Small intestine (tissue), 7 donors: ENCODE data around the gene H2AZ2. TPM values are rescaled to one million over a fixed set of nuclear protein-coding genes. Genes with fewer than 3 reads are reported as not detected.
"Not testable (repeated sequence)": the region's sequence is repeated elsewhere in the genome, so short reads cannot be mapped to it uniquely, and the experiment has no call there.

Source experiments
- DNase-seq, 2 donors: peaks; one replicate each; pipeline versions ENCODE4 v3.0.0 to v3.0.0-alpha.2; 2013
- FAIRE-seq: peaks from 2 replicates; lab custom pipeline; 2012; peaks lifted over from hg19 to GRCh38; lab: Jason Lieb, UNC
- H3K27ac ChIP-seq, 3 donors: one replicate each; pipeline ENCODE4 v1.5.1; 2013; ENCODE audit warnings: low read length in 2 of 3, mild to moderate bottlenecking in 2 of 3, control low read depth in 1 of 3, inconsistent platforms in 1 of 3, low read depth in 1 of 3, moderate library complexity in 1 of 3
- H3K27me3 ChIP-seq, 3 donors: one replicate each; pipeline ENCODE4 v1.6.1; 2013; ENCODE audit warnings: low read length in 3 of 3, inconsistent platforms in 1 of 3; ENCODE audit not compliant: control insufficient read depth in 3 of 3, insufficient read depth in 3 of 3
- H3K36me3 ChIP-seq, 3 donors: one replicate each; pipeline ENCODE4 v1.6.1; 2013; ENCODE audit warnings: low read length in 3 of 3, inconsistent platforms in 1 of 3, low read depth in 1 of 3, mild to moderate bottlenecking in 1 of 3, moderate library complexity in 1 of 3; ENCODE audit not compliant: control insufficient read depth in 3 of 3, insufficient read depth in 2 of 3
- H3K4me1 ChIP-seq, 3 donors: one replicate each; pipeline ENCODE4 v1.6.1; 2013; ENCODE audit warnings: low read length in 2 of 3, inconsistent platforms in 1 of 3, low read depth in 1 of 3, mild to moderate bottlenecking in 1 of 3, moderate library complexity in 1 of 3; ENCODE audit not compliant: control insufficient read depth in 3 of 3, insufficient read depth in 2 of 3
- H3K4me3 ChIP-seq, 3 donors: one replicate each; pipeline ENCODE4 v1.5.1; 2013; ENCODE audit warnings: low read length in 3 of 3, control low read depth in 1 of 3, inconsistent platforms in 1 of 3, low read depth in 1 of 3, mild to moderate bottlenecking in 1 of 3, moderate library complexity in 1 of 3
- H3K9me3 ChIP-seq, 2 donors: one replicate each; pipeline ENCODE4 v1.6.1; 2013; ENCODE audit warnings: low read depth in 1 of 2, low read length in 1 of 2; ENCODE audit not compliant: control insufficient read depth in 2 of 2, insufficient read depth in 1 of 2
- WGBS, 3 donors: extraction: QIAGEN DNeasy Blood & Tissue Kit; methylation state at CpG; one replicate each; pipeline ENCODE4 v1.1.7; 2013; 5-methylcytosine and 5-hydroxymethylcytosine counted together
- polyA plus RNA-seq, 4 donors: library from polyadenylated mRNA; stranded (reverse) in 3 of 4; unstranded in 1 of 4; fragments of 200-250 nt in 3 of 4; fragments of 120-200 nt in 1 of 4; gene quantifications; one replicate each; pipeline versions ENCODE4 v1.2.1 to v1.2.3, GENCODE V29; 2013
- donor health status: healthy with polysubstance abuse.
- donor health status: control.
- donor health status: control.
- donor health status: Bipolar disorder and iron deficiency.
- donor health status: healthy.

H2AZ2 gene
- polyA plus RNA-seq, 4 donors: 76.7 to 159 (median 110) TPM

DNA sequence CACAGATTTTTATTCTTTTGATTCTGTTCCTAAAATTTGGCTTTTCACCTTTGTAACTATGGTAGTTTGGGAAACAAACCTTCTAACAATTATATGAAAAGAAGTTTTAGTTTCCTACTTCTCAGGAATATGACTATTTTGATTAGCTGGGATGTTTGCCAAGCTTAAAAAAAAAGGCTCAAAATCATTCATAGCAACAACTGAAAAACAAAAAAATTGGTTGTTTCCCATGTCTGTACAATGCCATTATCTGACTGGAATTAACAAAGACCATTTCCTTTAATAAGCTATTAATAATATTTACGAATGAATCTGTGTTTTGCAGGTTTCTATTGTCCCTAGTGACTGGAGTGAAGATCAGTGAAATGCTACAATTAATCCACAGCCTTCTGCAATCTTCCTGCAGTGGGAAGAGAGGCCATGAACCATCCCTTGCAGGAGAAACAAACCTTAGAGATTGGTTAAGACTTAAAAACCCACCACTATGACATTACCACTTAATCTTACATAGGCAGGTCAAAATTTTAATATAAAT lies 33.2 kb upstream of the H2AZ2 start:
- 23 to 44% (median 43%) methylated on average over 1 of the region's 1 CpG for WGBS, 3 donors
- Histone ChIP-seq H3K36me3 (peaks cover 0 to 6% (median 0%) of the 10 kb centered on the region in 3 donors), H3K27ac (no peak overlapping the region), H3K4me1 (peaks cover 7 to 21% (median 20%) of the 10 kb centered on the region in 3 donors), H3K27me3 (no peaks in the 10 kb centered on the region), H3K4me3 (no peak overlapping the region), H3K9me3 (peaks cover 0 to 12% of the 10 kb centered on the region in 2 donors)
- FAIRE-seq (no peak), DNase-seq (no peak)

DNA sequence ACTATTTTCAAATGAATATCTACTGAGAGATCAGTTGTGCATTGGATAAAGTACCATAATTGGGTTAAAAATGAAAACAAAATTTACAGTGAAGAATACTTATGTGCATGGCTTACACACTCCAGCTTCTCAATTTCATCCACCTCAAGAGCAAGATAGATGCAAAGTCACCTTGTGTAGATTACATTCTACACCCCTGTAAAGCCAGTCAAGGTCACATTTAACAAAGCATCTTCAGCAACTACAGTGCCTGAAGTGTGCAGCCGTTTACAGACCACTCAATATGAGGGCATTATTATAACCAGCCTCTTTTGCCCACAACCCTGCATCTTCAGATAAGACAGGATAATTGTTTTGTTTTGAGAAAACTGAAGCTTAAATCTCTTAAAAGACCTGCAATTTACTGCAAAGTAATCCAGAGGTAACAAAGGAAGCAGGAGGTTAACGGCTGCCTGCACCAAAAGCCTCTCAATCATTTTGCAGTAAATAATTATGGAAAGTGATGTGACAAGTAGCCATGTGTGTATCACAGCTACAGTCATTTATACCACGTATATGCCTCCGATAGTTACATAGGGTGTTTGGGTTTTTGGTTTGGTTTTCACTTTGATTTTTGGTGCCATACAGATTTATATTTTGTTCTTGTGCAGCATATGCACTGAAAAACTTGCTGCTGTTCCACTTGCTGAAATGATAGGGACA lies 32.6 kb upstream of the H2AZ2 start:
- H3K9me3 ChIP-seq: peaks cover 0 to 12% of the 10 kb centered on the region in 2 donors
- no peak overlapping the region for H3K4me3 ChIP-seq
- H3K27me3 ChIP-seq: no peaks in the 10 kb centered on the region
- H3K27ac ChIP-seq: no peak overlapping the region
- peaks cover 0 to 7% (median 0%) of the 10 kb centered on the region in 3 donors for H3K36me3 ChIP-seq
- FAIRE-seq: no peak
- H3K4me1 ChIP-seq: peaks cover 7 to 21% (median 17%) of the 10 kb centered on the region in 3 donors
- 36 to 66% (median 40%) methylated on average over 4 of the region's 4 CpGs for WGBS, 3 donors
- DNase-seq: no peak

DNA sequence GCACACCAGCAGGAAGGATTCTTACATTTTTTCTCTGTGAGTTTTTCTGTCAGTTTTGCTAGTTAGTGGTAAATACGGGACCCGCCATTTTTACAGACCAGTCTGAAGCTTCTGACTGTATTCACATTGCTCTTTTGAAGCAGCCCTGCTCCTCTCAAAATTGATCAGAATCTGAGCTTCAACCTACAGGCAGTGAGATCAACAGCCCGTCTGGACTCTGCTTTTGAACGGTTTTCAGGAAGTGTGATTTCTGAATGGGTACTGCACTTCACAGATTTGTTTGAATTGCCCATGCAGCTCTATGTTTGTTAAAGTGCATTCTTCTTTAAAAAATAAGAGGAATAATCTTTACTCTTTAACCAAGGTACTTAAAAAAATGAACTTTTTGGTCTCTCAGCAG lies 28.5 kb upstream of the H2AZ2 start:
- peaks cover 2 to 4% (median 2%) of the 10 kb centered on the region in 3 donors for H3K4me1 ChIP-seq
- no peaks in the 10 kb centered on the region for H3K9me3 ChIP-seq
- H3K27ac ChIP-seq: no peak overlapping the region
- 71 to 83% (median 77%) methylated on average over 4 of the region's 4 CpGs for WGBS, 3 donors
- H3K27me3 ChIP-seq: no peaks in the 10 kb centered on the region
- no peak overlapping the region for H3K4me3 ChIP-seq
- DNase-seq (no peak), FAIRE-seq (no peak)
- peaks cover 0 to 5% (median 0%) of the 10 kb centered on the region in 3 donors for H3K36me3 ChIP-seq

GRCh38 chr7:44875241-44875640 lies 27.4 kb upstream of the H2AZ2 start:
- no peak overlapping the region for H3K27ac ChIP-seq
- no peaks in the 10 kb centered on the region for H3K27me3 ChIP-seq
- H3K4me3 ChIP-seq: no peak overlapping the region
- H3K4me1 ChIP-seq: no peaks in the 10 kb centered on the region
- H3K9me3 ChIP-seq: peaks cover 0 to 2% of the 10 kb centered on the region in 2 donors
- DNase-seq (no peak), FAIRE-seq (no peak)
- peaks cover 0 to 5% (median 0%) of the 10 kb centered on the region in 3 donors for H3K36me3 ChIP-seq
- WGBS, 3 donors: 91 to 97% (median 96%) methylated on average over 11 of the region's 11 CpGs

GRCh38 chr7:44872787-44873186 lies 24.9 kb upstream of the H2AZ2 start:
- Histone ChIP-seq H3K36me3 (peaks cover 0 to 3% (median 0%) of the 10 kb centered on the region in 3 donors), H3K9me3 (peaks cover 0 to 2% of the 10 kb centered on the region in 2 donors), H3K4me1 (no peaks in the 10 kb centered on the region), H3K27me3 (no peaks in the 10 kb centered on the region), H3K4me3 (no peak overlapping the region), H3K27ac (no peak overlapping the region)
- FAIRE-seq: no peak
- DNase-seq: no peak
- WGBS, 3 donors: 95 to 100% (median 96%) methylated on average over 1 of the region's 1 CpG

DNA sequence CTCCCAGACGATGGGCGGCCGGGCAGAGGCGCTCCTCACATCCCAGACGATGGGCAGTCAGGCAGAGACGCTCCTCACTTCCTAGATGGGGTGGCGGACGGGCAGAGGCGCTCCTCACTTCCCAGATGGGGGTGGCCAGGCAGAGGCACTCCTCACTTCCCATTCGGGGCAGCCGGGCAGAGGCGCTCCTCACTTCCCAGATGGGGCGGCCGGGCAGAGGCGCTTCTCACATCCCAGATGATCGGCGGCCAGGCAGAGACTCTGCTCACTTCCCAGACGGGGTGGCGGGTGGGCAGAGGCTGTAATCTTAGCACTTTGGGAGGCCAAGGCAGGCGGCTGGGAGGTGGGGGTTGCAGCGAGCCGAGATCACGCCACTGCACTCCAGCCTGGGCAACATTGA lies 24.0 kb upstream of the H2AZ2 start:
- H3K27ac ChIP-seq, H3K36me3 ChIP-seq, H3K27me3 ChIP-seq, FAIRE-seq, H3K4me1 ChIP-seq, DNase-seq, H3K9me3 ChIP-seq, H3K4me3 ChIP-seq: not testable (repeated sequence)
- 95 to 99% (median 97%) methylated on average over 16 to 23 of the region's 23 CpGs for WGBS, 3 donors

DNA sequence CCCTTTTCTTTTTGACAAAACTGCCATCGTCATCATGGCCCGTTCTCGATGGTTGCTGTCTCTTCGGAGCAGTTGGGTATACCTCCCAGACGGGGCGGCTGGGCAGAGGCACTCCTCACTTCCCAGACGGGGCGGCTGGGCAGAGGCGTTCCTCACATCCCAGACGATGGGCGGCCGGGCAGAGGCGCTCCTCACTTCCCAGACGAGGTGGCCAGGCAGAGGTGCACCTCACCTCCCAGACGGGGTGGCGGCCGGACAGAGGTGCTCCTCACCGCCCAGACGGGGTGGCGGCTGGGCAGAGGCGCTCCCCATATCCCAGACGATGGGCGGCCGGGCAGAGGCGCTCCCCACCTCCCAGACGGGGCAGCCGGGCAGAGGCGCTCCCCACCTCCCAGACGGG lies 22.9 kb upstream of the H2AZ2 start:
- not testable (repeated sequence) for H3K9me3 ChIP-seq, FAIRE-seq, H3K27ac ChIP-seq, H3K4me3 ChIP-seq, H3K36me3 ChIP-seq, H3K27me3 ChIP-seq, H3K4me1 ChIP-seq, DNase-seq
- WGBS, 3 donors: 93 to 97% (median 94%) methylated on average over 19 to 29 of the region's 29 CpGs

DNA sequence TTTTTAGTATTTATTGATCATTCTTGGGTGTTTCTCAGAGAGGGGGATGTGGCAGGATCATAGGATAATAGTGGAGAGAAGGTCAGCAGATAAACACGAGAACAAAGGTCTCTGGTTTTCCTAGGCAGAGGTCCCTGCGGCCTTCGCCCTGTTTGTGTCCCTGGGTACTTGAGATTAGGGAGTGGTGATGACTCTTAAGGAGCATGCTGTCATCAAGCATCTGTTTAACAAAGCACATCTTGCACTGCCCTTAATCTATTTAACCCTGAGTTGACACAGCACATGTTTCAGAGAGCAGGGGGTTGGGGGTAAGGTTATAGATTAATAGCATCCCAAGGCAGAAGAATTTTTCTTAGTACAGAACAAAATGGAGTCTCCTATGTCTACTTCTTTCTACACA lies 22.4 kb upstream of the H2AZ2 start:
- not testable (repeated sequence) for H3K27ac ChIP-seq, H3K27me3 ChIP-seq, DNase-seq, H3K9me3 ChIP-seq, H3K4me3 ChIP-seq, FAIRE-seq, H3K4me1 ChIP-seq, H3K36me3 ChIP-seq
- WGBS, 3 donors: 65 to 74% (median 70%) methylated on average over 3 of the region's 3 CpGs
